HG02763 (cell line): ENCODE data around the gene CEP112.

Source experiments
- ATAC-seq: cut with Tn5 transposase; IDR thresholded peaks from one replicate; pipeline ENCODE4 v1.9.1; 2021; ENCODE audit warnings: mild to moderate bottlenecking, moderate library complexity; ENCODE audit not compliant: unreplicated experiment

The CEP112 gene

DNA sequence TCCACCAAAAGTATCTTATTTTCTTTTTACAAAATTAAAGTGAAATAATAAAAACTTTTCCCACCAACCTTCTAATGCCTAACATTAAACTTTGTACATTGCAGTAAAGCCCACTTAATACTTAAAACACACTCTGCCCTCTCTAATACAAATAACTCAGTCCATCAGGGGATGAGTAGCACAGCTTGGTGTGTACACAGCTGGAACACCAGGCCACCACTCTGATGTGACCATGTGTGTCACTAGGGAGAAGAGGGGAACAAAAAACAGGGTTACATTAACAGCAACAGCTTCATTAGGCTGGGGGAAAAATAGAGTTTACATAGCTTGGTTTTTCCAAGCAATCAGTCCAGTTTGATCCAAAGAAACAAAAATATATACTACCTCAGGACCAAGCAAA, 295.0 kb downstream of the CEP112 start:
- no peak for ATAC-seq

DNA sequence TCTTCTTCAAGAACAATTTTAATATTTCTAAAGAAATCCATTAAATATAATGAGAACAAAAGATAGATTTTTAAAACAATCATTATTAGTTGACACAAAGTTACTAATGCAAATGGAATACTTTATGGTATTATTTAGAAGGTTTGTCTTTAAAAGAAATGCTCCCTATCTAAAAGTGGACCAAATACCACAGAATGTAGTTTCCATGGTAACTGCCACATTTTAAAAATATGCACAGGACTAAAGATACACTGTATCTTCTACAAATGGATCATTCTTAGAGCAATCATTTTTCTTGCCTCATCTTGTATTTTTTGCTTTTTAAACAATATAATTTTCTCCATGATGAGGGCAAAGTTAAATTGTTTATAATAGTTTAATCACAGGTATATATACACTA, 296.0 kb downstream of the CEP112 start:
- no peak for ATAC-seq

DNA sequence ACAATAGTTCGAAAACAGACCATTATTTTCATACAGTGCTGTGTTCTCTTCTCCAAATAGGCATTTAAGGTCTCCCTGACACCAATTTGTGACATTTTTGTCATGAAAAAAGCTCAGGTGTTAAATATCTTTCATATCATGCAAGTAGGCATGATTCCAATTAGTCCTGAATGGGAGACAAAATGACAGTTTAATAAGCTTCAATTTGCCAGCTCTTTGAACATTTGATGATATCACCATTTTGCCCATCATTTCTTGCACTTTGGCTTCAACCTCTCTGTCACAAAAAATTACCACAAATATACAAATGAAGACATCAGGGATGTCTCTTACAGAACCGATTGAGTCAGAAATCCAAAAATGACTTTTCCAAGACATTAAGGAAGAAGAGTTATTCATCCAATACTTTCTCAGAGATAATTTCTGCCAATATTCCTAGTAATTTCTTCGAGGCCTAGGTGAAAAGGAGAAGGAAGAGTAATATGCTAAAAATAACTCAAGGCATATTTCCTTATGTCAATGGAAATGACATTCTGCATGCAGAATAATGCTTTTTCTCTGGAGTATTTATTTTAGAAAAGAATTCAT, 298.1 kb downstream of the CEP112 start:
- ATAC-seq = no peak

DNA sequence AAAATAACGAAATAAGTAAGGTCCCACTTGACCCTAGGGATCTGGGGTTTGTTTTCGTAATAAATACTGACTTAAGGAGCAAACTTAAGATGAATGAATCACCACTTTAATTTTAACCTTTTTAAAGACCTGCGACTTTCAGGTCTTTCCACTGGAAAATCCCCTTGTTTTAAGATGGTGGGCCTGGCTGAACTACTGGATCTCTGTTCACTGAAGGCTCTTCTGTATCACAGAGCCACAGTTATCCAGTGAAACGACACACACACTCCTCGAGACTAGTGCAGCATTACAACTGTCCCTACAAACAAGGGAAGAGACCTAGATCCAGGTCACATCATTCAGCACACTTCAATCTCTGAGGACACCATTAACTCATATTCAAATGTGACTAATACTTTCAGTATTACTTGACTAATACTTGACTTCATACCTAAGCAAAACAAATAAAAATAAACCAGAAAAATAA, 299.0 kb downstream of the CEP112 start:
- ATAC-seq = no peak

DNA sequence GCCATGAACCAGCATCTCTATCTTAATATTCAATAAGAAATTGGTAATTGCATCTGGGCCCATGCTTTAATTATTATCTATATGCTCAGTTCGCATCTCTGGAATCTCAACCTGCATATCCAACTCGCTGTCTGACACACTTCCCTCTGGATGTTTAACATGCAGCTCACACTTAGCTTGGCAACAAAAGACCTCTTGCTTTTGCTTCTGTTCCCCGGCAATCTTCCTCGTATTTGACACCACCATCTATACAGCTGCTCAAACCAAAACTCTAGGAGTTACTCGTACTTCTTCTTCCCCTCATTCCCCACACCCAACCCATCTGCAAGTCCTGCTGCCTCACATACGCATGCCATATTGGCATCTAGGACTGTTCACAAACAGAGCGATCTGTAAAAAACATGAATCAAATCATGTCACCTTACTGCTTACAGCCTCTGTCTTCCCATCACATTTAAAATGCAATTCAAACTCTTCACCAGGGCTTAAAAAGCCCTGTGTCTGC, 300.6 kb downstream of the CEP112 start:
- ATAC-seq = no peak

DNA sequence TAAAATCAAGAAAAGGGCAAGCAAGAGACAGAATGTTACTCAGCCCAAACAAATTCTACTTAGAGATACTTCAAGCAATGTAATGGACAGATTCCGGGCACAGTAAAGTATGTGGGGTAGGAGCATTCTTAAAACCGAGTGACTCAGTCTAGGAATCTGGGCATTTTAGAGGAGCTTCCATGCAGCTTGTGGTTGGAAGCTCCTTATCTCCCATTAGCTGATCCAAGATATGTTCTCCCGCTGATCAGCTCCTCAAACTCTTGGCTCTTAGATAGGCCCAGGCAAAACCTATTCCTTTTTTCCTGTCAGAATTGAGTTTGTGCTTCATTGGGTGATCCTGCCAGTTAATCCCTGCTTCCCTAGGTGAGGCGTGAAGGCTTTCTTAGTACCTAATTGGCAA, 303.3 kb downstream of the CEP112 start:
- no peak for ATAC-seq

DNA sequence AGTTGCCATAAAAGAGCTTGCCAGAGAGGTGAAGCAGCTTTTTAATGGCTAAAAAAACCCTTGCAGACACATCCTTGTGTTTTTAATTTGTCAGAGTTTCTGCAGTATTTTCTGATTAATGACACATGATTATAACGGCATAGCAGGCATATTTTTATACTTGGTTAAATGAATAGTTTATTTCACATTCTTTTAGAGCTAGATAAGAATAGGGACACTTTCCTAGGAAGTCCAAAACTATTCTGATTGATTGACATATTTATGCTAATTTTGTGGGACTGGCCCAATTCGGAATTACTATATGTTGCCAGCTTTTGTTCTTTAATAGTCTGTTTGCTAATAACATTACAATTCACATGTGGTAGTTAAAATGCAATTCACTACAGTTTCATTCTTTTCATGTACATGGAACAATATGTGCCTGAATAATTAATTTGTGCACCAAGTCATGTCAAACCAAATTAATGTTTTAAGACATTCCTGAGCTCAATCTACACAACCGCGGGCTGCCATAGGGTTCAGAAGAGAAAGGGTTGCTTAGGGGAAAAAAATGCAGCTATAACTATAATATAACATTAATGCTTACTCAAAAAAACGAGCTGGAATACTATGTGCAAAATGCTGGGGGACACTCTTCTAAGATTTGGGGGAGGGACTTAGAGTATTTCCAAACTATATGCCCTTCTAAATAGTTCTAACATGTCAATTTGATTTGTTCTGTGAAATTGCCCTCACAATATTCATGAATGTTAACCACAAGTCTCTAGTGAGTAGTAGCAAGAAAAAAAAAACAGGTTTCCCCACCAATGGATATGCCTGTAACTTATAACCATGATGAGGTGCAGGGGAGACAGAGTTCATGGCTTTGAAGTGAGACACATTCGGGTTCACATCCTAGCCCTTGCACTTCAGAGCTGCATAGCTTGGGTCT, 305.4 kb downstream of the CEP112 start:
- no peak for ATAC-seq

DNA sequence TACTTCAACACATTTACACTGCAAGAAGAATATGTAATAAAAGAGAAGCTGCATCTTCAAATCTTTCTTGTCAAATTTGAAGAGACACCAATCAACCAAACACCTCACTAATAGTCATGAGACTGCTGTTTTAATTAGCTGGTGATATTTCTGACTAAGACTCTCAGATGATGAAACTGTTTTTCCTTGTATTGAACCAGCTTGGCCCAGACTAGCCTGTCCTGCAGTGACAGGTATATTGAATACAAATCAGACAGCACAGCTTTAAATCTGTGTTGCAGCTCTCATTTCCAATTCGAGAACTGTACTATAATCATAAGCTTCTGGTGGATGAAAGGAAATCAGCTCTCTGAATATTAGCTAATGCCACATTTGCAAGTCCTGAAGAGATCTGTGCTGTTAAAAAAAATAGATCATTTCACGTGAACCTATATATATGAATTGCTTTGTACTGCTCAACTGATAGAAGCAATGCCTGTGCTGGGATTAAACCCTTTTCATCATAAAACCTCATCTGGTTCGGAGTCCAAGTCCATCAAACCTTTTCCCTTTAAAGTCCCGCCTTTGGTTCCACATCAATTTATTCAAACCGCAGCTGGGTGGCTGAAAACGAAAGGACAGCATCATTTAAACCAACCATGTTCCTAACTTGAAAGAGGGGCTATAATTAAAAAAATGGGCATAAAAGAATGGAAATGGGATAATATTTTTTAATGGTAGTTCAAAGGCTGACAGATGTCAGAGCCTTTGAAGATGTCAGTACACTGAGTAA, 306.2 kb downstream of the CEP112 start:
- ATAC-seq = no peak

DNA sequence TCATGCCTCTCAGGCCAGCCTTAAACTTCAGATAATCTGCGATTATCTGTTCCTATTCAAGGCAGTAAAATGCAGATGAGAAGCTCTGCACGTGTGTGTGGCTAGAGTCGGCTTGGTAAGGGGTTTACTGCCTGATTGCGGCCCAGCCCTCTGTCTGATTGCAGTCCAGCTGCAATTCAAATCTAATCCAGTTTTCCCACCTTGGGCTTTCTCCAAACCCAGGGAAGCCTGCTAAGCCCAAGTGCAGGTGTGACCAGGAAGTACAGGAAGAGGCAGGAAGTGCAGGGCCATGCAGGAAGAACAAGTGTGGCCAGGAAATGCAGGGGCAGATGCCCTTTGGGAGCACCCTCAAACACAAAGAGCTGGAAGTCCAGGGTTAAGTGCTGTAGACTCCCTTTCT, 314.9 kb downstream of the CEP112 start:
- ATAC-seq = no peak

DNA sequence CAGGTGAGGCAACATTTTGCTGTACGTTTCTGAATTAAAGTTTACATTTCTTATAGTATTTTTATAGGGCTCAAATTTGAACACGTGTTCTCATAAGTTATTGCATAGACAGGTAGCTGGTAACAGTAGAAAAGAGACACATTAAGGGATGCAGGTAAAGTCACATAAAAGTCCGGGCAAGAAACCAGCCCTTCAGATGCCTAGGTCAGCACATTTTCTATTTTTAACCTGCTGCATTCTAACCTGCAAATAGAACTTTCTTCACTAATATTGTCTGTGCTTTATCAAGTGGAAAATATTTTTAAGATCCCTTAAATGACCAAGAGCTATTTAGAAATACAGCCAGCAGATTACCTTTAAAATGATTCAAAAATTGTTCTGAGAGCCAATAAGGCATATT, 323.1 kb downstream of the CEP112 start:
- ATAC-seq = no peak

DNA sequence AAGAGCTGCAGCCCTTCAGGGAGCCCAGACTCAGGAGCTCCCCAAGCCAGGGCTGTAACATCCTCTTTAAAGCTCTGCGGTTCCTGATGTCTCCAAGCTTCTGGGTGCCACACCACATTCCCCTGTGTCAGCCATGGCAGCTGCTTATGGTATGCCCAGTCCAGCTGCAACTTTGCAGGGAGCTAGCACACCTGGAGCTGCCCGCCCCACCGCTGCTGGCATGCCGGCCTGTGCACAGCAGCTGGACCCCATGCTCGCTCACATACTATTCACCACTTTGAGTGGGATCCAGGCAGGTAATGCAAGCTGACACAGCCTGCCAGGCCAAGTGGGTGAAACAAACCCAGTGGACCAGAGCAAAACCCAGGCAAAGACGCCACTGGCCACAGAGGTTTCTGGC, 324.9 kb downstream of the CEP112 start:
- no peak for ATAC-seq

DNA sequence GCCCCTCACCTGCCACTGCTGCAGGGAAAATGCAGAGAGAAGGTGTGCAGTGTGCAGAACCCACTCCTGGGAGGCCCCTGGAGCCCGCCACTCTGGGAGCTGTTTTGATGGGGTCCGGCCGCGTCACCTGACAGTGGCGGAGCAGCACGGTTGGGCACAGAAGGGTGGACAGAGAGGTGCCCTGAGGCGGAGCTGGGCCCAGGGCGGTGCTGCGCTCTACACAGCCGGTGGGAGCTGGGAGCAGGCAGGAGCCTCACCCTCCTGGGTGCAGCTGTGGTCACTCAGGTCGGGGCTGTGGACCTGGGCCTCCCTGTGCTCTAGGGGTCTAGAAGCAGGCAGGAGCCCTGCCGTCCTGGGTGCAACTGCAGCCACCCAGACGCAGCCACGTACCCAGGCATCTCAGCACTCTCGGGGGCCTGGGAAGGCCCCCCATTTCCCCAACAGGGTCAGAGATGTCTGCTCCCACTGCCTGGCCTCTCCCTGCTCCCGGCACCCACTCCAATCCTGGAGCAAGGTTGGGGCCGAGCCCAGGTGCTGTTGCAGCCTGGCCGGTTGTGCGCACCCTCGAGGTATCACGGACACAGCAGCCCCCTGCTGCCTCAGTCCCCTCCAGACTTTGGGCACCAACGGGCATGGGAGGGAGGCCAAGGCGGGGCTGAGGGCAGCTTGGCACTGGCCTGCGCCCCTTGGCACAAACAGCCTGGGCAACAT, 326.1 kb downstream of the CEP112 start:
- ATAC-seq = no peak

DNA sequence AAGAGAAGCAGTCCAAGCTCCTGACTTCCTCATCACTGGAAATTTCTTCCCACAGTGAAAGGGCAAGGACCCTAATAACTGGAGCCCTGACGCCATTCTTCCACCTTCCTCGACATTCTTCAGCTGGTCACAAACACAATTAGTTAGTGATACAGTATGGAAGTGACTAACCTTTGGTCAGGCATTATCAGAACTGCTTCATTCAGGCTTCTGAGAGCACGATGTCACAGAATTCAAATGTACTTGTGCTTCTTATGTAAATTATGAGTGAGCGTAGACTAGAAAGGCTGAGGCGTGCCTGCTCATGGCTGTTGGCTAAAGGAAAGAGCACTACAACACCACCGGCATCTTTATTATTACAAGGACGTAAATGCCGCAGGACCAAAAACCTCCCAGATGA, 327.5 kb downstream of the CEP112 start:
- ATAC-seq = no peak

DNA sequence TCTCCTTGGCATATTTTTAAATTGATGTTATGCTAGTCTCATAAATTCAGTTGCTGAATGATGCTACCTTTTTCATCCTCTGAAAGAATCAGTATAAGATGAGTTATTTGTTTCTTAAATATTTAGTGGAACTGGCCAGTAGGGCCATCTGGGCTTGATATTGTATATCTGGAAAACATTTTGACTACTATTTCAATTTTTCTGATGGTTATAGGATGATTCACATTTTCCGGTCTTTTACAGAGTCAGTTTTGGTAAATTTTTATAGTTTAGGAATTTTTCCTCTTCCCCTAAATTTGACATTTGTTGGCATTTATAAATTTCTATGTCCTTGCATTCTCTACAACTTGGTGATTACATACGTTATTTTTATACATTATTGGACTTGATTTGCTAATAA, 334.2 kb downstream of the CEP112 start:
- no peak for ATAC-seq

DNA sequence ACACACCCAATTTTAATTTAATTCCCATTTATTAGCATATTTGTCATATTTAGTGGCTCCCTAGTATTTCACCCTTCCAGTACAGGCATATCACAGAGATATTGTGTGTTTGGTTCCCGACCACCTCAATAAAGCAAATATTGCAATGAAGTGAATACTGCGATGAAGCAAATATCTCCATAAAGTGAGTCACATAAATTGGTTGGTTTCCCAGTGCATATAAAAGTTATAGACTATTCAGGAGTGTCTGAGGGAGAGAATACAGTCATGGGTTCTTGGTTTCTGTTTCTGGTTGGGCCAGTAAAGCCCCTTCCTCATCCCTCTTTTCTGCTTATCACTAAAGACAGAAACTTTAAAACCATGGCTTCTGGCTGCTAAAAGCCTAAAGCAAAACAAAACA, 335.1 kb downstream of the CEP112 start:
- ATAC-seq = no peak

DNA sequence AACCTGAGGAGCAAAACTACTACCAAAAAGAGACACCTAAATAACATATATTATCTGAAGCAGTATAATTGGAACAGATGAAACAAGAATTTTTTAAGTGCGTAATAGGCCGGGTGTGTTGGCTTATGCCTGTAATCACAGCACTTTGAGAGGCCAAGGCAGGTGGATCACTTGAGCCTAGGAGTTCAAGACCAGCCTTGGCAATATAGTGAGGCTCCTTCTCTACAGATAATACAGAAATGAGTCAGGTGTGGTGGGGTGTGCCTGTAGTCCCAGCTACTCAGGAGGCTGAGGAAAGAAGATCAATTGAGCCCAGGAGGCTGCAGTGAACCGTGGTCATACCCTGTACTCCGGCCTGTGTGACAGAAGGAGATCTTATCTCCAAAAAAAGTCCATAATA, 336.3 kb downstream of the CEP112 start:
- ATAC-seq = no peak

DNA sequence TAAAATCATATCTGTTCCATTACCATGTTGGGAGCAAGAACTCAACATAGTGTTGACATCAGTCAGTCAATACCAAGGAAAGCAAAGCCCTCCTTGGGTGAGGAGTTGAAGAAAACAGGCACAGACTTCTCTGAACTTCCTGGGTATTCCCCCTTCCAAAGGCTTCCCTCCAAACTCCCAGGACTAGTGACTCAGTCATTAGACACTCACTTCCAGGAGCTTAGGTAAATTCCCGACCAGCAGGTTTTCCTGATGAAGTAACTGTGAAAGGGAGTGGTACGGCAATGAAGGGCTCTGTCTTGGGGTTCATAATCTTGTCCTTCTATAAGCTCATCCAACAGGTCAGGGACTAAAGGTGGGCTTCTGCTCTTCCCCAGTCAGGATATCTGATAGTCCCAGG, 336.7 kb downstream of the CEP112 start:
- ATAC-seq = no peak

DNA sequence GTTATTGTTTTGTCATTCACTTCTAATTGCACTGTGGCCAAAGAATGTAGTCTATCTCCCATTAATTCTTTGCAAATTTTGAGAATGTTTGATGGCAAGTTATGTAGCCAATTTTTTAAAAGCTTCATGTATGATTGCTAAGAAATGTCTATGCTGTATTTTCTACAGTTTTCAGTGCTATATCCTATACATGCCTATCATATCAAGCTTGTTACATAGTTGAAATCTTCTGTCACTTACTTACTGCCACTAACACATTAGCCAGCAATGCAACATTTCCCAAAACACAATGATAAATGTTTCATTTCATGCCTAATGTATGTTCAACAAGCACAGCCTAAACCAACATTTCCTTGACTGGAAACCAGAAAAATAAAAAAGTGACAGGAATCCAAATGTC, 338.1 kb downstream of the CEP112 start:
- ATAC-seq = no peak

DNA sequence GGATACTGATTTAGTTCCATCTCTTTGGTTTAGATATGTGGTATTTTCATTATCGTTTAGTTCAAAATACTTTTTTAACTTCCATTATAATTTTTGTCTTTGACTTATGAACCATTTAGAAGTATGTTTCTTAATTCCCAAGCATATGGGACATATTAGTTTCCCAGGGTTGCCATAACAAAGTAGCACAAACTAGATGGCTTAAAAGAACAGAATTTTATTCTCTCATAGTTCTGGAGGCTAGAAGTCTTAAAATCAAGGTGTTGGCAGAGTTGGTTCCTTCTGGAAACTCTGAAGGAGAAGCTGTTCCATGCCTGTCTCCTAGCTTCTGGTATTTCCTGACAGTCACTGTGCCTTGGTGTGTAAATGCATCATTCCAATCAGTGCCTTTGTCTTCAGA, 339.0 kb downstream of the CEP112 start:
- no peak for ATAC-seq

DNA sequence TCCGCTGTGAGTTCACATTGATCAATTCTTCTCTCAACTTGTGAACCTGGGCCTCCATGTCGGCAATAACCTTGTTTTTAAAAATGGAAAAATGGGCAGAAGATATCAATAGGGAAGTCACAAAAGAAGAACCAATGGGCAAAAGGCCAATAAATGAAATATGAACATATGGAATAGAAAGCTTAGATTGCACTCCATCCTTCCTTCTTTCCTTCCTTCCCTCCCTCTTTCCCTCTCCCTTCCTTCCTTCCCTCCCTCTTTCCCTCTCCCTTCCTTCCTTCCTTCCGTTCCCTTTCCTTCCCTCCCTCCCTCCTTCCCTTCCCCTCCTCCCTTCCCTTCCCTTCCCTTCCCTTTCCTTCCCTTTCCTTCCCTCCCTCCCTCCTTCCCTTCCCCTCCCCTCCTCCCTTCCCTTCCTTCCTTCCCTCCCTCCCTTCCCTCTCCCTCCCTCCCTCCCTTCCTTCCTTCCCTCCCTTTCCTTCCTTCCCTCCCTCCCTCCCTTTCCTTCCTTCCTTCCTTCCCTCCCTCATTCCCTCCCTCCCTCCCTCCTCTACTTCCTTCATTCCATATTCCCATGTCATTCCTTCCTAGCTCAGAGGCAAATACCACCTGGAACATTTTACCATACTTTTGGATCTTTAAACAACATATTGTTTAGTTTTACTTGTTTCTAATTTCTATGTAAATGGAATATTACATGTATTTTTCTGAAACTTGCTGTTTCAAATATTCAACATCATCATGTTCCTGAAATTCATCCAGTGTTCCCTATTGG, 339.8 kb downstream of the CEP112 start:
- no peak for ATAC-seq
